Measurements from ENCODE around the gene E2F4.

DNA sequence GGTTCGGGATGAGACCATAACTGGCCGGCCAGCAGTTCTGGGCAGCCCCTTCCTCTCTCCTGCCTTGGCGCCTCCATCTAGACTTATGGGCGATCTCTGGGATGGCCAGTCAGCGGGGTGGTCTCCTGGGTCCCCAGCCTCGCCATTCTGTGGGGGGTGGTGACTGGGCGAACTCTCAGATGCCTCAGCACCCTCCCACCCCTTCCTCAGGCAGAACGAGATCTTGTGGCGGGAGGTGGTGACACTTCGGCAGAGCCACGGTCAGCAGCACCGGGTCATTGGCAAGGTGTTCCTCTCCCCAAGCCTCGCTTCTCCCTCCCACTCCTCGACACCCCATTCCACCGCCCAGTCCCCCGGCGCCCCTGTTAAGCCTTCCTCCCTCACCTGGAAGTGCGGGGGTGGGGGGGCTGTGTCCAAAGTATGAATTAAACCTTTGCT is 25.8 kb upstream of the E2F4 start:
- TF ChIP-seq POLR2A (IDR thresholded peaks at IDR 0.05) (no peak), CTCF (IDR thresholded peaks at IDR 0.05) (no peak)

All from testis (tissue), 2 donors.